Activated naive CD4-positive, alpha-beta T cell treated with anti-CD3 and anti-CD28 coated beads, Interleukin-2, amount 50 U/mL, for 72 hours (primary cell): Measurements from ENCODE around the gene FKRP. TPM values are rescaled to one million over a fixed set of nuclear protein-coding genes. Genes with fewer than 3 reads are reported as not detected.

ENCODE experiments used
- ATAC-seq, 2 donors: fragments of 150-1000 bp; cut with Tn5 transposase; 2 replicates each; pipeline ENCODE4 v1.10.0; 2021; ENCODE audit warnings: mild to moderate bottlenecking in 2 of 2, moderate library complexity in 2 of 2
- DNase-seq, 2 donors: peaks; one replicate each; pipeline ENCODE4 v3.0.0; 2021 to 2022; ENCODE audit warnings: low spot score in 2 of 2
- H3K27ac Mint-ChIP-seq, 2 donors: one replicate each; pipeline ENCODE4 v1.8.0; 2022; ENCODE audit warnings: mild to moderate bottlenecking in 2 of 2, mixed read lengths in 2 of 2
- H3K36me3 Mint-ChIP-seq, 2 donors: one replicate each; pipeline ENCODE4 v1.8.0; 2022; ENCODE audit warnings: mixed read lengths in 2 of 2
- H3K9me3 Mint-ChIP-seq, 2 donors: one replicate each; pipeline ENCODE4 v1.8.0; 2022; ENCODE audit warnings: mixed read lengths in 2 of 2
- total RNA-seq, 2 donors: library from RNA; stranded (reverse); gene quantifications; one replicate each; pipeline ENCODE4 v1.2.3, GENCODE V29; 2022

FKRP gene
- total RNA-seq, 2 donors from 2014 or later = 2.8 to 9.7 TPM

GRCh38 chr19:46717034-46717715 lies 28.7 kb upstream of the FKRP start, which contains the start of gene PRKD2:
PRKD2 (minus strand) TSS chr19:46717114; CDS start chr19:46716370, 744 bp downstream.
- H3K36me3 Mint-ChIP-seq = peaks cover 18% of the 10 kb centered on the region in 2 donors

DNA sequence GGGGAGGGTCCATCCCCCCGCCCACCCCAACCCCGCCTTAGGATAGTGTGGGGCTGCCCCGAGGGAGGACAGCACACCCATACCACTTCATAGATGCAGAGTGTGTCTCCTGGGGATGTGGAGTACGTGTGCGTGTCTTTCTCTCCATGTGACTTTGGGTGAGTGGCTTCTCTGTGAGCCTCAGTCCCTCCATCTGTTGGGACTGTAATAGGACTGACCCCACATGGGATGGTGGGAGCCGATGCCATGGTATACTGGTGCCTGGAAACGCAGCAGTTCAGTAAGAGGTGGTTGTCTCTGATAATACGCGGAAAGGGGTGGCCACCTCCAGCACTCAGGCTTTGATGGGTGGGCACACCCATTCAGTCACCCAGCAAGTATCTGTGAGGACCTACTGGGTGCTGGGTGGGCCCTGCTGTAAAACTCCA lies 28.1 kb upstream of the FKRP start:
- H3K36me3 Mint-ChIP-seq = peaks cover 18 to 20% of the 10 kb centered on the region in 2 donors
- H3K27ac Mint-ChIP-seq = peak overlapping the region; percentile 91 to 97
- no peak for DNase-seq
- H3K9me3 Mint-ChIP-seq = no peaks in the 10 kb centered on the region
- peak; percentile 31 to 61 for ATAC-seq

More at GRCh38 chr19:46717034-46717715, 28.7 kb upstream of the FKRP start, which contains the start of gene PRKD2:
- H3K27ac Mint-ChIP-seq = peak within 1 kb of the TSS; percentile 97 to 98
- peak; percentile 87 to 94 for DNase-seq
- H3K9me3 Mint-ChIP-seq = no peaks in the 10 kb centered on the region
- peak; percentile 72 to 76 for ATAC-seq

DNA sequence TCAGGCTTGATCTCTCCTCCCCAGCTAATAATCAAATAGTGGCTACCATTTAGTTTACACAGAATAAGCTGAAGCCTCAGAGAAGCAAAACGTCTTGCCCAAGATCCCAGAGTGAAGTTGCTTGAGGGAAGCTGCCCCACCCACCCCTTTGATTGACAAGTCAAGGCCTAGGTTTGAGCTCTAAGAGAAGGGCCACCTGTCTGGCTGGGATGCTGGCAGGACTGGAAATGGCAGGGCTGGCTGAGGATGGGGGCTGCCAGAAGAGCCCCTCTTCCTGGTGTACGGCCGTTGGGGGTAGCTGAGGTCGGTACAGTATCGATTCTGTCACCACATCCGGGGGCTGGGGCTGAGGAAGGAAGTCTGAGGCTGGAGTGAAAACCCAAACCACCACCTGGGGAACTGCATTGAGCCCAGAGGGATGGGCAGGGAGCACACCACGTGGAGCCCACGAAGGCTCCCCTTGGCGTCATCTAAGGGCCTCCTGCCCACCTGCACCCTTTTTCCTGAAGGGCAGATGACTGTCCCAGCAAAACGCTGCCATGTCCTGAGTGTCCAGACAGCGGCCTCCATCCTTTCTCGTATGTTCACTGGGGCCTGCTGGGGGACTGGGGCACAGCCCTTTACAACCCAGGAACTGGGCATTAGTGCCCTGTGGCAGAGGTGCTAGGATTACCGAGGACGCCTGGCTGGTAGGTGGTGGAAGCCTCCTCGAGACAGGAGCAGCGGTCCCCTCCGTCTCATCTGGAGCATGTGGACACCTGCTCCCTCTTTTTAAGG lies 27.5 kb upstream of the FKRP start:
- peak overlapping the region; percentile 91 to 97 for H3K27ac Mint-ChIP-seq
- ATAC-seq (peak; percentile 11 to 49), DNase-seq (peak; percentile 37 to 81)
- H3K9me3 Mint-ChIP-seq = no peaks in the 10 kb centered on the region
- H3K36me3 Mint-ChIP-seq = peaks cover 18 to 20% of the 10 kb centered on the region in 2 donors

- no peak for DNase-seq
- peaks cover 18 to 20% of the 10 kb centered on the region in 2 donors for H3K36me3 Mint-ChIP-seq
- H3K27ac Mint-ChIP-seq = peak overlapping the region in 1 of 2 donors; percentile 97
These were observed 26.8 kb upstream of the FKRP start for GRCh38 chr19:46718934-46719622.

GRCh38 chr19:46719629-46720502 lies 26.0 kb upstream of the FKRP start:
- no peak for DNase-seq
- Mint-ChIP-seq H3K36me3 (peaks cover 18 to 20% of the 10 kb centered on the region in 2 donors), H3K27ac (peak overlapping the region in 1 of 2 donors; percentile 59), H3K9me3 (no peaks in the 10 kb centered on the region)
- ATAC-seq = no peak

More at GRCh38 chr19:46718934-46719622, 26.8 kb upstream of the FKRP start:
- H3K9me3 Mint-ChIP-seq = no peaks in the 10 kb centered on the region
- ATAC-seq = no peak

DNA sequence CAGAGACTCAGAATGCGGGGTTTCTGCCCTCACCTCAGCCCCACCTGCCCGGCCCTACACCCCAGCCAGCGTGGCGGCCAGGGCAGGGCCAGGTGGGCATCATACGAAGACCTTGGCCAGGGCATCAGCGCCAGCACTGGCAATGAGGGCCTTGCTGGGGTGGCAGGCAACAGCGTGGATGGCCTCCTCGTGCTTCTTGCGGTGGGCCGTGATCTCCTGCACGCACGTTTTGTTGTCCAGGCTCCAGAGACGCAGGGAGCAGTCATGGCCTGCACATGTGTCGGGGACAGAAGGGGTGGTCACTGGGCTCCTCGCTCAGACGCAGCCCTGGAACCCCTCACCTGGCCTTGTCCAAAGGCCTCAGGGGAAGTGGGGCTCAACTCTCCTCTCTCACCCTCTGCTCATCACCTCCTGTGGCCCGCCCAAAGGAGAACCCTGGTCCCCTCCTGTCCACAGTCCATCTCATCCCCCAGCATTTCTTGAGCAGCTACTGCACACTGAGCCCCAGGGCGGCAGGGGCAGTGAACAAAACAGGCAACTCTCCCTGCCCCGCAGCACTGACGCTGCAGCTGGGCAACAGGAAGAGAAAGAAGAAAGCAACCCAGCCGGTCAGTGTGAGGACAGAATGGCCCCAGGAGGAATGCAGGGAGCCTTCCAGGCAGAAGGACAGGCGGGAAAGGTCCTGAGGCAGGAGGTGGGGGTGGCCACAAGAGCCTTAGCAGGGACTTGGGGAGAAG lies 25.2 kb upstream of the FKRP start:
- Mint-ChIP-seq H3K9me3 (no peaks in the 10 kb centered on the region), H3K36me3 (peaks cover 16% of the 10 kb centered on the region in 2 donors), H3K27ac (peak overlapping the region in 1 of 2 donors; percentile 79)
- DNase-seq (no peak), ATAC-seq (no peak)

DNA sequence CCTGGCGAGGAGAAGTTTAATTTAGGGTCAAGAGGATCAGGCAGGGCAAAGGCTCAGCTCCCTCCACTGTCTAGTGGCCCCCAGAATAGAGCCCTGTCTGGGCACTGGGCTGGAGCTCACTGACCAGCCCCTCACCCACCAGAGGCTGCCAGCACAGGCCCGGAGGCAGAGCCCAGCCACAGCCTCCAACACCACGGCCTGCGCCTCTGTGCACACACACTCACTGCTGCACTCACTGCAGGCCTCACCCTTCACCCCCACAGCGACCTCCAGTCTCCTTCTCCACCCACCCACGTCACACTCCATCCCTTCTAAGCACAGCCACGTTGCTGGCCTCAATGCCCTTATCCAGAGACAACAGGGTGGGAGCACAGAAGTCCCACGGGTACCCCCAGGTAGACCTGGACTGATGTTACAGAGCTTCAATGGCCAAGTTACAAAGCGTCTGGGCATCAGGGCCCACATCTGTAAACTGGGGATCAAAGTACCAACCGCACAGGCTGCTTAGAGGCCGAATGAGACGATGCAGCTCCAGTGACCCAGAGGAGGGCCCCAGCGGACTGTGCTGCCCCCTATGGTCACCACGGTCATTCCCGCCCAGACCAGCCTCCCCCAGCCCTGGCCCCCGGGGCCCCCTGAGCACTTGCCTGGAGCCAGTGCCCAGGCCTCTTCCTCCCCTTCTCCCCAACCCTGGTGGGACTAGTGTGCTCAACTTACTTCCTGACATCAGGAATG lies 24.4 kb upstream of the FKRP start:
- no peaks in the 10 kb centered on the region for H3K9me3 Mint-ChIP-seq
- H3K27ac Mint-ChIP-seq = peak overlapping the region in 1 of 2 donors; percentile 50
- ATAC-seq (no peak), DNase-seq (no peak)
- peaks cover 9 to 14% of the 10 kb centered on the region in 2 donors for H3K36me3 Mint-ChIP-seq

DNA sequence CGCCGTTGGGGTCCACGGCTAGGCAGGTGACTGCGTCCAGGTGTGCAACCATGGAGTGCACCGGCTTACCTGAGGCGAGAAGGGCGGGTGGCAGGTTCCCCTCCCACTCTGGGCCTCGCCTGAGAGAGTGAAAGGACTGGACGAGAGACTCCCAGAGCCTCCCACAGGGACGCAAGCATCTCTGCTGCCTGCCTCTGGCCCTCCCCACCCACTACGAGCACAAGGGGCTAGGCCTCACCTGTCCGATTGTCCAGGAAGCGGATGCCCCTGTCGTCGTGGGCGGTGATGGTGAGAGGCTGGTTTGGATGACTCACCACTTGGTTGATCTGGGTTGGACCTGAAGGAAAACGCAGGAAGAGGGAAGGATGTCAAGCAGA lies 23.9 kb upstream of the FKRP start:
- Mint-ChIP-seq H3K27ac (peak overlapping the region in 1 of 2 donors; percentile 50), H3K36me3 (peaks cover 6 to 9% of the 10 kb centered on the region in 2 donors), H3K9me3 (no peaks in the 10 kb centered on the region)
- ATAC-seq (no peak), DNase-seq (no peak)

DNA sequence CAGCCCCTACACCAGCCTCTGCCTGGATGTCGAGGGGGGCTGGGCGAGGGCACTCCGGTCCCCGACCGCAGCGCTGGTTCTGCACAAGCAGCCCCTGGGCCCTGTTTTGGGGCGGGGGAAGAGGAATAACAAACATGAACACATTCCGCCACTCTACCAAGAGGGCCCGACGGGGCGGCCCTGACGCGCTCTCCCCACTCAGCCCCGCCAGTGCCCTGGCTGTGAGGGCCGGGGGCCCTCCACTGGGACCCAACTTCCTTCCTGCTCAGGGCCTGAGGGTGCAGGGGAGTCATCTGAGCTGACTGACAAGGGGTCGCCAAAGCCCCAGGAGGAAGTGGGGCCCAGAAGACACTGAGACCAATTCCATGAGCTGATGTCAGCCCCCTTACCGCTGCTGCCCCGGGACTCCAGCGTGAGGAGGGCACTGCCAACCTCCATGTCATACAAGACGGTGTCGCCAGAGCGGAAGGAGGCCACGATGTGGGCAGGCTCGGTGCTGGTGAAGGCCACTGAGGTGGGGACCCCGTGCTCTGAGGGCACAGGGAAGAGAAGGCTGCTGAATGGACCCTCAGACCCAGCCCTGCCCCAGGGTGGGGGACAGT lies 23.3 kb upstream of the FKRP start:
- Mint-ChIP-seq H3K36me3 (peaks cover 6 to 9% of the 10 kb centered on the region in 2 donors), H3K9me3 (no peaks in the 10 kb centered on the region), H3K27ac (no peak overlapping the region)
- ATAC-seq (no peak), DNase-seq (no peak)

- Mint-ChIP-seq H3K27ac (peak overlapping the region in 1 of 2 donors; percentile 31), H3K36me3 (peaks cover 6 to 9% of the 10 kb centered on the region in 2 donors), H3K9me3 (no peaks in the 10 kb centered on the region)
- no peak for DNase-seq
- ATAC-seq = no peak
These were observed 22.8 kb upstream of the FKRP start for GRCh38 chr19:46723023-46723461.

DNA sequence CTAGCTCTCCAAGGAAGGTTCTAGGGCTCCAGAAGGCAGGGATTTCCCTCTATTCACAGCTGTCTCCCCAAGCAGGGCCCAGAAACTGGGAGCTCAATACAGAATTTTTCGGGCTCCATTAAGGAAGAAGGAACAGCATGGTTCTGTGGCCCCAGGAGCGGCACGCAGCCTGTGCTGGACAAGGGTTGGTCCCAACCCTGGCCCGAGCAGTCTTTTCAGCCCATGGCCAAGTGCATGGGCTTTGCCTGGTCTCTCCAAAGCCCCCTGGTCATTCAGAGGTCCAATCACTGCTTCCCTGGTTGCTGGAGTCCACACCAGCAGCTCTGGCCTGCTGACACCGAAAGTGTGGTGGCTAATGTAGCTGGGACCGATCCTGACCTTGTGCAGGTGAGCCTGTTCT lies 22.4 kb upstream of the FKRP start:
- peaks cover 6 to 9% of the 10 kb centered on the region in 2 donors for H3K36me3 Mint-ChIP-seq
- ATAC-seq (no peak), DNase-seq (no peak)
- H3K27ac Mint-ChIP-seq = peak overlapping the region in 1 of 2 donors; percentile 31
- no peaks in the 10 kb centered on the region for H3K9me3 Mint-ChIP-seq

- Mint-ChIP-seq H3K27ac (peak overlapping the region in 1 of 2 donors; percentile 60), H3K36me3 (peaks cover 6 to 9% of the 10 kb centered on the region in 2 donors), H3K9me3 (no peaks in the 10 kb centered on the region)
- ATAC-seq (no peak), DNase-seq (no peak)
These were observed 21.4 kb upstream of the FKRP start for GRCh38 chr19:46724468-46724867.

- peaks cover 6 to 9% of the 10 kb centered on the region in 2 donors for H3K36me3 Mint-ChIP-seq
These were observed 20.6 kb upstream of the FKRP start for GRCh38 chr19:46725036-46725820.

More at GRCh38 chr19:46725036-46725820, 20.6 kb upstream of the FKRP start:
- ATAC-seq (no peak), DNase-seq (no peak)
- Mint-ChIP-seq H3K27ac (peak overlapping the region in 1 of 2 donors; percentile 43), H3K9me3 (no peaks in the 10 kb centered on the region)
